B cell (primary cell): Measurements from ENCODE around the gene KRTAP9-2. TPM values are rescaled to one million over a fixed set of nuclear protein-coding genes. Genes with fewer than 3 reads are reported as not detected.

Source experiments
- ATAC-seq: fragments of 200-7000 bp; cut with Tn5 transposase; one replicate; pipeline ENCODE4 v1.10.0; 2021; ENCODE audit warnings: low read depth, mild to moderate bottlenecking, moderate number of reproducible peaks, moderate library complexity
- CTCF ChIA-PET: fragments of 350-600 bp; sonication (Branson Sonifier 250); formaldehyde crosslinking; loops from one replicate; lab custom pipeline; 2021; ENCODE audit warnings: antibody characterized with exemption, inconsistent platforms; lab: Charles Lee
- POLR2A ChIA-PET: fragments of 350-600 bp; sonication (Branson Sonifier 250); formaldehyde crosslinking; loops from one replicate; lab custom pipeline; 2021; ENCODE audit warnings: antibody characterized with exemption; lab: Charles Lee
- DNase-seq: peaks from one replicate; pipeline ENCODE4 v3.0.0; 2013
- H2AFZ ChIP-seq: 2 replicates; pipeline ENCODE4 v1.6.1; 2012; ENCODE audit warnings: mild to moderate bottlenecking, low read depth, low read length; ENCODE audit not compliant: insufficient read depth, poor library complexity, severe bottlenecking
- H3K27ac ChIP-seq, 2 donors: 1 replicate in 1 of 2; 2 replicates in 1 of 2; pipeline ENCODE4 v1.5.1; 2012 to 2013; ENCODE audit warnings: low read length in 2 of 2, mild to moderate bottlenecking in 2 of 2, moderate library complexity in 1 of 2
- H3K27me3 ChIP-seq, 4 experiments: fragments of 200-600 bp in 1 of 4; sonication (generic) in 1 of 4; replicated peaks in 1 of 4; 1 replicate in 2 of 4; 2 replicates in 2 of 4; pipeline versions ENCODE4 v1.6.1 to v1.7.0; 2013 to 2016; ENCODE audit warnings: low read length in 3 of 4, mild to moderate bottlenecking in 2 of 4, mixed read lengths in 1 of 4, moderate library complexity in 1 of 4; ENCODE audit not compliant: insufficient read depth in 4 of 4, control insufficient read depth in 3 of 4; ENCODE audit errors: control extremely low read depth in 1 of 4
- H3K36me3 ChIP-seq, 2 experiments: replicated peaks in 1 of 2; 1 replicate in 1 of 2; 2 replicates in 1 of 2; pipeline versions ENCODE4 v1.6.1 to v1.7.1; 2013; ENCODE audit warnings: low read length in 1 of 2; ENCODE audit not compliant: insufficient read depth in 2 of 2, control insufficient read depth in 1 of 2; ENCODE audit errors: control extremely low read depth in 1 of 2, extremely low read depth in 1 of 2
- H3K4me1 ChIP-seq, 2 donors: fragments of 200-600 bp in 1 of 2; sonication (generic) in 1 of 2; 1 replicate in 1 of 2; 2 replicates in 1 of 2; pipeline versions ENCODE4 v1.5.1 to v1.6.1; 2013 to 2017; ENCODE audit warnings: low read length in 2 of 2; ENCODE audit not compliant: control insufficient read depth in 2 of 2, insufficient read depth in 2 of 2
- H3K4me2 ChIP-seq: replicated peaks from 2 replicates; pipeline ENCODE3; 2012; ENCODE audit warnings: mild to moderate bottlenecking, low read depth, low read length; ENCODE audit not compliant: poor library complexity, severe bottlenecking
- H3K4me3 ChIP-seq, 5 experiments: fragments of 200-600 bp in 1 of 5; sonication (generic) in 1 of 5; 1 replicate in 3 of 5; 2 replicates in 2 of 5; pipeline versions ENCODE4 v1.5.1 to v1.7.0; 2011 to 2016; ENCODE audit warnings: low read length in 4 of 5, mild to moderate bottlenecking in 4 of 5, low read depth in 2 of 5, control low read depth in 1 of 5, moderate library complexity in 1 of 5; ENCODE audit not compliant: insufficient read depth in 1 of 5; ENCODE audit errors: control extremely low read depth in 1 of 5, extremely low read depth in 1 of 5
- H3K79me2 ChIP-seq: fragments of 200-600 bp; sonication (generic); one replicate; pipeline ENCODE4 v1.6.0; 2016; ENCODE audit warnings: low read length; ENCODE audit not compliant: control insufficient read depth, insufficient read depth
- H3K9ac ChIP-seq: fragments of 200-600 bp; sonication (generic); 2 replicates; pipeline ENCODE4 v1.6.1; 2017; ENCODE audit warnings: mild to moderate bottlenecking, low read length, moderate library complexity
- H3K9me3 ChIP-seq, 3 donors: one replicate each; pipeline versions ENCODE4 v1.6.1 to v1.7.1; 2013; ENCODE audit warnings: low read length in 2 of 3; ENCODE audit not compliant: control insufficient read depth in 2 of 3, insufficient read depth in 1 of 3; ENCODE audit errors: control extremely low read depth in 1 of 3
- H4K20me1 ChIP-seq: 2 replicates; pipeline ENCODE4 v1.6.0; 2012; ENCODE audit warnings: mild to moderate bottlenecking, low read length; ENCODE audit not compliant: insufficient read depth, control insufficient read depth, poor library complexity, severe bottlenecking
- H3K27ac Mint-ChIP-seq: one replicate; pipeline ENCODE4 v1.8.0; 2021; ENCODE audit warnings: mixed read lengths
- H3K27me3 Mint-ChIP-seq: one replicate; pipeline ENCODE4 v1.8.0; 2021; ENCODE audit warnings: mixed read lengths
- H3K4me1 Mint-ChIP-seq: one replicate; pipeline ENCODE4 v1.8.0; 2021; ENCODE audit warnings: mixed read lengths
- H3K4me3 Mint-ChIP-seq: one replicate; pipeline ENCODE4 v1.8.0; 2021; ENCODE audit warnings: mixed read lengths
- H3K9me3 Mint-ChIP-seq: one replicate; pipeline ENCODE4 v1.8.0; 2022; ENCODE audit warnings: mixed read lengths; ENCODE audit not compliant: insufficient read depth
- EZH2 ChIP-seq: IDR thresholded peaks from 2 replicates; pipeline ENCODE4 v1.6.1; 2012; ENCODE audit warnings: borderline replicate concordance, low read depth, mild to moderate bottlenecking, moderate library complexity, low read length; ENCODE audit not compliant: insufficient read depth, poor library complexity, severe bottlenecking
- WGBS: methylation state at CpG from one replicate; pipeline ENCODE4 v1.1.5; 2013; ENCODE audit warnings: missing lambda C conversion rate; ENCODE audit not compliant: insufficient coverage; 5-methylcytosine and 5-hydroxymethylcytosine counted together
- intact Hi-C: fragments of 100-400 bp; cut with micrococcal nuclease; formaldehyde crosslinking; loops from one replicate; pipeline ENCODE4 v1.10.0; 2022
- polyA plus RNA-seq: library from polyadenylated mRNA; depleted of rRNA; stranded (reverse); fragments of >200 nt; gene quantifications from 2 replicates; pipeline ENCODE4 v1.2.3, GENCODE V29; 2012
- total RNA-seq, 2 donors: library from RNA; stranded (reverse); fragments of 120-200 nt in 1 of 2; gene quantifications; 1 replicate in 1 of 2; 2 replicates in 1 of 2; pipeline versions ENCODE4 v1.2.3 to v1.2.4, GENCODE V29; 2013 to 2022
- TF ChIP-seq, protein P1 (sequence below): fragments of 200-600 bp; IDR thresholded peaks from one replicate; pipeline ENCODE4 v1.8.0; 2022; ENCODE audit warnings: antibody characterized with exemption, mild to moderate bottlenecking

The KRTAP9-2 gene
- total and polyA plus RNA-seq, 2 donors (not counting 1 experiment from before 2014, with no cell fraction given) = not detected

DNA sequence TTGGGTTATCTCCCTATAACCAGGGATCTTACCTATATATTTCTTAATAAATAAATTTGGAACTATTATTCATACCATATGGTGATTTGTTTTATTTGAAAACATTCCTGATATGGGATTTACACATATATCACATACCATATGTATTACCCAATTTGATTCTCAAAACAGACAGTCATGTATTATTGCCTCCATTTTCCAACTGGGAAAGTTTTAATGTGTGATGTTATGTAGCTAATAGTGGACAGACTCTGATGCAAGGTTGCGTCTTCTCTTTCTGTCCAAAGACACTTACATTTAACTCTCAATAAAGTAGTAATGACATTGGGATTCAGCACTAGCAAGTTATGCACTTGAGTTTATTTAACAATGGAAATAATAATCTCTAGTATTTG lies 29.8 kb downstream of the KRTAP9-2 start:
- Histone ChIP-seq H2AFZ (no peak overlapping the region), H3K36me3 (no peaks in the 10 kb centered on the region), H3K4me3 (no peak overlapping the region), H3K4me2 (no peak overlapping the region), H3K4me1 (no peaks in the 10 kb centered on the region), H3K9ac (no peak overlapping the region), H3K27ac (no peak overlapping the region), H3K79me2 (no peaks in the 10 kb centered on the region), H3K27me3 (peaks cover 0 to 10% (median 3%) of the 10 kb centered on the region in 4 experiments), H3K9me3 (no peaks in the 10 kb centered on the region), H4K20me1 (no peaks in the 10 kb centered on the region)
- Mint-ChIP-seq H3K4me3 (no peak overlapping the region), H3K4me1 (no peaks in the 10 kb centered on the region), H3K27ac (no peak overlapping the region), H3K9me3 (no peaks in the 10 kb centered on the region), H3K27me3 (peaks cover 70% of the 10 kb centered on the region)
- WGBS = no CpG with 5 or more reads among the region's 1 CpG
- ATAC-seq = no peak
- peak; percentile 1 for DNase-seq
- ChIA-PET CTCF (no interaction called here), POLR2A (no interaction called here)
- no peak for TF ChIP-seq EZH2
- TF ChIP-seq, protein P1, sequence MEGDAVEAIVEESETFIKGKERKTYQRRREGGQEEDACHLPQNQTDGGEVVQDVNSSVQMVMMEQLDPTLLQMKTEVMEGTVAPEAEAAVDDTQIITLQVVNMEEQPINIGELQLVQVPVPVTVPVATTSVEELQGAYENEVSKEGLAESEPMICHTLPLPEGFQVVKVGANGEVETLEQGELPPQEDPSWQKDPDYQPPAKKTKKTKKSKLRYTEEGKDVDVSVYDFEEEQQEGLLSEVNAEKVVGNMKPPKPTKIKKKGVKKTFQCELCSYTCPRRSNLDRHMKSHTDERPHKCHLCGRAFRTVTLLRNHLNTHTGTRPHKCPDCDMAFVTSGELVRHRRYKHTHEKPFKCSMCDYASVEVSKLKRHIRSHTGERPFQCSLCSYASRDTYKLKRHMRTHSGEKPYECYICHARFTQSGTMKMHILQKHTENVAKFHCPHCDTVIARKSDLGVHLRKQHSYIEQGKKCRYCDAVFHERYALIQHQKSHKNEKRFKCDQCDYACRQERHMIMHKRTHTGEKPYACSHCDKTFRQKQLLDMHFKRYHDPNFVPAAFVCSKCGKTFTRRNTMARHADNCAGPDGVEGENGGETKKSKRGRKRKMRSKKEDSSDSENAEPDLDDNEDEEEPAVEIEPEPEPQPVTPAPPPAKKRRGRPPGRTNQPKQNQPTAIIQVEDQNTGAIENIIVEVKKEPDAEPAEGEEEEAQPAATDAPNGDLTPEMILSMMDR = no peak
- intact Hi-C loops = no loop called here

DNA sequence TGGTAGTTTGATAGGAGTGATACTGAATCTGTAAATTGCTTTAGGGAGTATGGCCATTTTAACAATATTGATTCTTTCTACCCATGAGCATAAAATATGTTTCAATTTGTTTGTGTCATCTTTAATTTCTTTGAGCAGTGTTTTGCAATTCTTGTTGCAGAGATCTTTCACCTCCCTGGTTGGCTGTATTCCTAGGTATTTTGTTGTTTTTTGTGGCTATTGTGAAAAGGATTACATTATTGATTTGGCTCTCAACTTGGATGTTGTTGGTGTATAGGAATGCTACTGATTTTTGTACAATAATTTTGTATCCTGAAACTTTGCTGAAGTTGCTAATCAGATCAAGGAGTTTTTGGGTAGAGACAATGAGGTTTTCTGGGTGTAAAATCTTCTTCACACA lies 32.0 kb downstream of the KRTAP9-2 start:
- H3K9me3 ChIP-seq = no peaks in the 10 kb centered on the region
- H3K9ac ChIP-seq = no peak overlapping the region
- DNase-seq (no peak), ATAC-seq (no peak)
- no peak overlapping the region for H2AFZ ChIP-seq
- no peak for TF ChIP-seq EZH2
- TF ChIP-seq, protein P1 = no peak
- peaks cover 74% of the 10 kb centered on the region for H3K27me3 Mint-ChIP-seq
- no peak overlapping the region for H3K27ac Mint-ChIP-seq
- no peak overlapping the region for H3K4me2 ChIP-seq
- no peaks in the 10 kb centered on the region for H4K20me1 ChIP-seq
- CTCF ChIA-PET = no interaction called here
- no peak overlapping the region for H3K4me3 Mint-ChIP-seq
- POLR2A ChIA-PET = no interaction called here
- no peaks in the 10 kb centered on the region for H3K4me1 Mint-ChIP-seq
- H3K36me3 ChIP-seq = no peaks in the 10 kb centered on the region
- H3K4me1 ChIP-seq = no peaks in the 10 kb centered on the region
- H3K4me3 ChIP-seq = no peak overlapping the region
- intact Hi-C loops = no loop called here
- H3K9me3 Mint-ChIP-seq = no peaks in the 10 kb centered on the region
- peaks cover 0 to 10% (median 3%) of the 10 kb centered on the region in 4 experiments for H3K27me3 ChIP-seq
- H3K27ac ChIP-seq = no peak overlapping the region
- no peaks in the 10 kb centered on the region for H3K79me2 ChIP-seq
